Vein endothelial cell (primary cell): Measurements from ENCODE around the gene MUC5B. TPM values are rescaled to one million over a fixed set of nuclear protein-coding genes. Genes with fewer than 3 reads are reported as not detected.

Experiments
- small RNA-seq: library from RNA; depleted of rRNA; stranded (forward); fragments of <200 nt; gene quantifications from one replicate; pipeline ENCODE3, GENCODE V24; 2012
- total RNA-seq: library from RNA; depleted of rRNA; stranded (reverse); fragments of >200 nt; gene quantifications from 2 replicates; pipeline ENCODE4 v1.2.3, GENCODE V29; 2012

The MUC5B gene, protein sequence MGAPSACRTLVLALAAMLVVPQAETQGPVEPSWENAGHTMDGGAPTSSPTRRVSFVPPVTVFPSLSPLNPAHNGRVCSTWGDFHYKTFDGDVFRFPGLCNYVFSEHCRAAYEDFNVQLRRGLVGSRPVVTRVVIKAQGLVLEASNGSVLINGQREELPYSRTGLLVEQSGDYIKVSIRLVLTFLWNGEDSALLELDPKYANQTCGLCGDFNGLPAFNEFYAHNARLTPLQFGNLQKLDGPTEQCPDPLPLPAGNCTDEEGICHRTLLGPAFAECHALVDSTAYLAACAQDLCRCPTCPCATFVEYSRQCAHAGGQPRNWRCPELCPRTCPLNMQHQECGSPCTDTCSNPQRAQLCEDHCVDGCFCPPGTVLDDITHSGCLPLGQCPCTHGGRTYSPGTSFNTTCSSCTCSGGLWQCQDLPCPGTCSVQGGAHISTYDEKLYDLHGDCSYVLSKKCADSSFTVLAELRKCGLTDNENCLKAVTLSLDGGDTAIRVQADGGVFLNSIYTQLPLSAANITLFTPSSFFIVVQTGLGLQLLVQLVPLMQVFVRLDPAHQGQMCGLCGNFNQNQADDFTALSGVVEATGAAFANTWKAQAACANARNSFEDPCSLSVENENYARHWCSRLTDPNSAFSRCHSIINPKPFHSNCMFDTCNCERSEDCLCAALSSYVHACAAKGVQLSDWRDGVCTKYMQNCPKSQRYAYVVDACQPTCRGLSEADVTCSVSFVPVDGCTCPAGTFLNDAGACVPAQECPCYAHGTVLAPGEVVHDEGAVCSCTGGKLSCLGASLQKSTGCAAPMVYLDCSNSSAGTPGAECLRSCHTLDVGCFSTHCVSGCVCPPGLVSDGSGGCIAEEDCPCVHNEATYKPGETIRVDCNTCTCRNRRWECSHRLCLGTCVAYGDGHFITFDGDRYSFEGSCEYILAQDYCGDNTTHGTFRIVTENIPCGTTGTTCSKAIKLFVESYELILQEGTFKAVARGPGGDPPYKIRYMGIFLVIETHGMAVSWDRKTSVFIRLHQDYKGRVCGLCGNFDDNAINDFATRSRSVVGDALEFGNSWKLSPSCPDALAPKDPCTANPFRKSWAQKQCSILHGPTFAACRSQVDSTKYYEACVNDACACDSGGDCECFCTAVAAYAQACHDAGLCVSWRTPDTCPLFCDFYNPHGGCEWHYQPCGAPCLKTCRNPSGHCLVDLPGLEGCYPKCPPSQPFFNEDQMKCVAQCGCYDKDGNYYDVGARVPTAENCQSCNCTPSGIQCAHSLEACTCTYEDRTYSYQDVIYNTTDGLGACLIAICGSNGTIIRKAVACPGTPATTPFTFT (N-terminal part only)
- not detected in 2 replicates for total RNA-seq

DNA sequence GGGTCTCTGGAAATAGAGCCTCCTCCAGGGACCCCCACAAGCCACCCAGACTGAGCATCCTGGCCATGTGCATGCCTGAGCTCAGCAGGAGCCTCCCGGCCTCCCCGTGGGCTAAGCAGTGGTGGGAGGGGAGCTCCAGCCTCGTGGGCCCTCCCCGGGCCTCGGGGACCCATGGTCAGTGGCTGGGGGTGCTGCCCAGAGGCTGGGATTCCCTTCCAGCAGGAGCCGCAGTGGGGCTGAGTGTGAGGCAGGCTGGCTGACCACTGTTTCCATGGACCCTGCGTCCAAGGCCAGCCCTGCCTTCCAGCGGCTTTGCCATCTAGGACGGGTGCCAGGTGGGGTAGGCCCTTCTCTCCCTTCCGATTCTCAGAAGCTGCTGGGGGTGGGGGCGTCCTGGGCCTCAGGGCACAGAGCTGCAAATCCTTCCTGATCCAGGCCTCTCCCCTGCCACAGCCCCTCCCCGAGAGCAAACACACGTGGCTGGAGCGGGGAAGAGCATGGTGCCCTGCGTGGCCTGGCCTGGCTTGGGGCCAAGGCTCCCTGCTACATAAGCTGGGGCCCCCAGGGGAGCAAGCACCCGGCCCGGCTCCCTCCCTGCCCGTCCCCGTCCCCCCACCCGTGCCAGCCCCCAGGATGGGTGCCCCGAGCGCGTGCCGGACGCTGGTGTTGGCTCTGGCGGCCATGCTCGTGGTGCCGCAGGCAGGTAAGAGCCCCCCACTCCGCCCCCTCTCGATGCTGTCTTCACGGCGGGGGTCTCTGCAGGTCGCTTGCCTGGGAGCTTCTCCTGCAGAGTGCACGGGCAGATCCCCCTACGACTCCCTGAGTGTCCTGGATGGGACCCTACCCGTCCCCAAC lies at the start of gene MUC5B:
TSS of gene MUC5B (plus strand) at position 576 of the 855 bp plus-strand sequence. CDS start at position 634, 58 bp downstream.

DNA sequence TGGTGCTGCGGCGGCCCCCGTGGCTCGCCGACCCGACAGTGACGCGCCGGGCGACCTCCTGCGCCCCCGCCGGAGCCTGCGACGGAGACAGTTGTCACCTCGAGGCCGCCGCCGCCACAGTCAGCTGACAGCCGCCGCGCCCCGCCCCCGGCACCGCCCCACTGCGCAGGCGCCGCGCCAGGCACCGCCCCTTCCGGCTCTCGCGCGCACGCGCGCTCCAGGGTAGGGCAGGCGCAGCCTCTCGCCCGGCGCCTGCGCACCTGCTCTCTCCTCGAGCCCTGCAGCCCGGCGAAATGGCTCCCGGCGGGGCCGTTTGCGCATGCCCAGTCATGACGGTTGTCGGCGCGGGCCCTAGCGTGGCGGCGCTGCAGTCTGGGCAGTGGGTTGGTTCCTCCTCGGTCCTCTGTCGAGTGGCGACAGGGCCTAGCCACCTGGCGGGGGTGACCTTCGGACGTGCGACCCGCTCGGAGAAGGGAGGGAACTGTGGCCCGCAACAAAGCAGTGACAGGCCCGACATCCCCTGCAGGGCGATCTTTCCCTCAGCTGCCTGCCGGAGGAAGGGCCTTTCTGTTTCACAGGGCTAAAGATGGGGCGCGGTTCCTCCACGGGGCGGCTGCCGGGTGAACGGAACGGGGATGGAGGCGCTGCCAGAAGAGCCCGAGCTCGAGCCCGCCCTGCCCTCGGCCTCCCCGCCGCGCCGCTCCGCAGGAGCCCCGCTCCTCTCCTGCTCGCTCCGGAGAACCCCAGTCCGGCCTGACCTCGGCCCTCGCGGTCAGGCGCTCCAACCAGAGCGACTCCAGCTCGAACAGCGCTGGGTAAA lies 86.8 kb downstream of the MUC5B start, which contains the start of gene TOLLIP:
TSS of gene TOLLIP (minus strand) at position 135 of the 820 bp plus-strand sequence. CDS start at position 1, 134 bp downstream.

Small RNAs within 50 kb of the gene (small RNA-seq; reads per million reads assigned to genes)
- not detected for gene MIR6744

Other genes starting within 250 kb of the MUC5B start
- gene MUC6, start 186.3 kb upstream of the MUC5B start, total RNA-seq: not detected in 2 replicates
- not detected in 2 replicates for gene MUC2, start 148.2 kb upstream of the MUC5B start, total RNA-seq
- not detected in 2 replicates for gene MUC5AC, start 65.1 kb upstream of the MUC5B start, total RNA-seq
- gene TOLLIP, start 86.6 kb downstream of the MUC5B start, total RNA-seq: 34.8 and 38.5 TPM in 2 replicates
- 0.33 and 0.48 TPM in 2 replicates for gene BRSK2, start 166.9 kb downstream of the MUC5B start, total RNA-seq